Keratinocyte (primary cell): ENCODE data around the gene PTPN2. TPM values are rescaled to one million over a fixed set of nuclear protein-coding genes. Genes with fewer than 3 reads are reported as not detected.

ENCODE experiments used
- DNase-seq: peaks from one replicate; pipeline ENCODE4 v3.0.0-alpha.2; 2011; ENCODE audit warnings: low read depth, missing footprints, low spot score
- FAIRE-seq: peaks from 2 replicates; lab custom pipeline; 2011; peaks lifted over from hg19 to GRCh38; lab: Jason Lieb, UNC
- H2AFZ ChIP-seq: 2 replicates; pipeline ENCODE4 v1.6.0; 2012; ENCODE audit warnings: low read length, control low read depth, inconsistent platforms; ENCODE audit not compliant: control insufficient read depth
- H3K27ac ChIP-seq: 2 replicates; pipeline ENCODE4 v1.5.1; 2011; ENCODE audit warnings: low read length; ENCODE audit not compliant: control insufficient read depth, insufficient read depth
- H3K27me3 ChIP-seq: 3 replicates; pipeline ENCODE4 v1.6.0; 2011; ENCODE audit warnings: low read length; ENCODE audit not compliant: control insufficient read depth, insufficient read depth; ENCODE audit errors: extremely low read depth
- H3K36me3 ChIP-seq, 2 experiments: 2 replicates in 1 of 2; 3 replicates in 1 of 2; pipeline ENCODE4 v1.5.1; 2011; ENCODE audit warnings: low read length in 2 of 2, mild to moderate bottlenecking in 1 of 2; ENCODE audit not compliant: control insufficient read depth in 2 of 2, insufficient read depth in 2 of 2; ENCODE audit errors: extremely low read depth in 1 of 2
- H3K4me1 ChIP-seq: 3 replicates; pipeline ENCODE4 v1.5.1; 2011; ENCODE audit warnings: low read length; ENCODE audit not compliant: control insufficient read depth, insufficient read depth; ENCODE audit errors: extremely low read depth
- H3K4me2 ChIP-seq: 3 replicates; pipeline ENCODE4 v1.6.0; 2011; ENCODE audit warnings: low read depth, low read length; ENCODE audit not compliant: control insufficient read depth, insufficient read depth; ENCODE audit errors: extremely low read depth
- H3K4me3 ChIP-seq, 3 experiments: fragments of 200-600 bp in 1 of 3; sonication (generic) in 1 of 3; 2 replicates in 2 of 3; 3 replicates in 1 of 3; pipeline ENCODE4 v1.5.1; 2011 to 2016; ENCODE audit warnings: low read length in 3 of 3, mild to moderate bottlenecking in 3 of 3, control low read depth in 2 of 3, inconsistent platforms in 1 of 3, low read depth in 1 of 3, mixed read lengths in 1 of 3, mixed run types in 1 of 3, moderate library complexity in 1 of 3; ENCODE audit not compliant: control insufficient read depth in 2 of 3, insufficient read depth in 2 of 3; ENCODE audit errors: extremely low read depth in 1 of 3
- H3K79me2 ChIP-seq: 2 replicates; pipeline ENCODE4 v1.6.0; 2012; ENCODE audit warnings: low read length; ENCODE audit not compliant: control insufficient read depth, insufficient read depth
- H3K9ac ChIP-seq: 3 replicates; pipeline ENCODE4 v1.6.0; 2011; ENCODE audit warnings: low read length; ENCODE audit not compliant: control insufficient read depth, insufficient read depth; ENCODE audit errors: extremely low read depth
- H3K9me1 ChIP-seq: 3 replicates; pipeline ENCODE4 v1.6.0; 2011; ENCODE audit warnings: low read length; ENCODE audit not compliant: control insufficient read depth, insufficient read depth; ENCODE audit errors: extremely low read depth
- H3K9me3 ChIP-seq: 2 replicates; pipeline ENCODE4 v1.5.1; 2012; ENCODE audit warnings: low read depth, low read length; ENCODE audit not compliant: control insufficient read depth
- H4K20me1 ChIP-seq: 3 replicates; pipeline ENCODE4 v1.6.0; 2011; ENCODE audit warnings: low read length; ENCODE audit not compliant: control insufficient read depth, insufficient read depth; ENCODE audit errors: extremely low read depth
- CTCF ChIP-seq, 3 experiments: IDR thresholded peaks in 1 of 3; conservative IDR thresholded peaks in 1 of 3; optimal IDR thresholded peaks in 1 of 3; 2 replicates in 2 of 3; 3 replicates in 1 of 3; pipeline versions ENCODE3 to v1.5.1; 2011; ENCODE audit warnings: low read length in 3 of 3, mild to moderate bottlenecking in 3 of 3, moderate library complexity in 2 of 3, control low read depth in 1 of 3, inconsistent platforms in 1 of 3; ENCODE audit not compliant: insufficient read depth in 2 of 3; ENCODE audit errors: extremely low read depth in 1 of 3
- EZH2 ChIP-seq: IDR thresholded peaks from one replicate; pipeline ENCODE4 v1.6.1; 2012; ENCODE audit warnings: inconsistent platforms, mild to moderate bottlenecking, low read length, moderate library complexity
- dilution Hi-C: fragments of 300-500 bp; cut with MboI; formaldehyde crosslinking; loops from one replicate; pipeline ENCODE4 v1.7.0; 2020; ENCODE audit warnings: low sequenced_read_pairs; ENCODE audit not compliant: extremely low pct_ligation_motif_present
- polyA plus RNA-seq, 5 experiments: library from polyadenylated mRNA; depleted of rRNA in 3 of 5; stranded (reverse) in 3 of 5; stranded (forward) in 1 of 5; unstranded in 1 of 5; fragments of >200 nt; gene quantifications; 1 replicate in 1 of 5; 2 replicates in 3 of 5; 3 replicates in 1 of 5; pipeline versions ENCODE4 v1.2.1 to v1.2.3, GENCODE V29; 2011 to 2012; ENCODE audit warnings: missing spikeins in 2 of 5, low read depth in 1 of 5, low replicate concordance in 1 of 5

Gene PTPN2
- polyA plus RNA-seq, 1 donor (not counting 4 experiments of a cell fraction or from before 2014, with no cell fraction given), result 39.9 TPM

GRCh38 chr18:12791610-12792009 lies 92.4 kb downstream of the PTPN2 start:
- DNase-seq, result no peak
- Histone ChIP-seq H3K36me3 (peaks cover 4 to 11% of the 10 kb centered on the region in 2 experiments), H3K4me3 (no peak overlapping the region), H3K9me3 (no peaks in the 10 kb centered on the region), H4K20me1 (no peaks in the 10 kb centered on the region), H3K4me2 (no peak overlapping the region), H3K79me2 (no peaks in the 10 kb centered on the region), H3K27ac (no peak overlapping the region), H3K9me1 (no peaks in the 10 kb centered on the region), H3K4me1 (no peaks in the 10 kb centered on the region), H2AFZ (no peak overlapping the region), H3K9ac (no peak overlapping the region), H3K27me3 (no peaks in the 10 kb centered on the region)
- dilution Hi-C loops, result no loop called here
- FAIRE-seq, result no peak
- no peak for TF ChIP-seq CTCF (optimal IDR thresholded peaks at IDR 0.05 in 1 of 3, IDR thresholded peaks at IDR 0.05 in 1 of 3, conservative IDR thresholded peaks at IDR 0.05 in 1 of 3; ENCODE audit: extremely low read depth in 1 of 3, insufficient read depth in 2 of 3, low read length in 3 of 3)
- TF ChIP-seq EZH2, result no peak

- H3K4me2 ChIP-seq, result no peak overlapping the region
- no peaks in the 10 kb centered on the region for H4K20me1 ChIP-seq
- FAIRE-seq (no peak), DNase-seq (no peak)
- no peaks in the 10 kb centered on the region for H3K79me2 ChIP-seq
- H3K27me3 ChIP-seq, result no peaks in the 10 kb centered on the region
- no peaks in the 10 kb centered on the region for H3K9me1 ChIP-seq
- TF ChIP-seq CTCF (optimal IDR thresholded peaks at IDR 0.05 in 1 of 3, IDR thresholded peaks at IDR 0.05 in 1 of 3, conservative IDR thresholded peaks at IDR 0.05 in 1 of 3; ENCODE audit: extremely low read depth in 1 of 3, insufficient read depth in 2 of 3, low read length in 3 of 3), result no peak
- no peak for TF ChIP-seq EZH2
- no peaks in the 10 kb centered on the region for H3K9me3 ChIP-seq
- H3K27ac ChIP-seq, result no peak overlapping the region
- H2AFZ ChIP-seq, result no peak overlapping the region
- H3K4me1 ChIP-seq, result peaks cover 12% of the 10 kb centered on the region
- H3K36me3 ChIP-seq, result peaks cover 0 to under 1% of the 10 kb centered on the region in 2 experiments
- no peak overlapping the region for H3K4me3 ChIP-seq
- dilution Hi-C loops, result no loop called here
- H3K9ac ChIP-seq, result no peak overlapping the region
Measured at GRCh38 chr18:12786669-12787068, 97.4 kb downstream of the PTPN2 start.
